PC-3 (cell line): ENCODE results near the gene CATSPERB. TPM values are rescaled to one million over a fixed set of nuclear protein-coding genes. Genes with fewer than 3 reads are reported as not detected.

Source experiments
- ATAC-seq: fragments of 200-7000 bp; cut with Tn5 transposase; 2 replicates; pipeline ENCODE4 v1.9.1; 2020; ENCODE audit warnings: mild to moderate bottlenecking, moderate library complexity
- BruUV-seq: library from RNA; stranded (reverse); fragments of 400-500 nt; replicated peaks from 2 replicates; lab custom pipeline; 2021; lab: Mats Ljungman, UMichigan
- CTCF ChIA-PET: fragments of 300-600 bp; sonication (Branson Sonifier 250); formaldehyde crosslinking; loops from one replicate; lab custom pipeline; 2022; ENCODE audit warnings: antibody characterized with exemption; lab: Charles Lee
- POLR2A ChIA-PET: fragments of 300-600 bp; sonication (Branson Sonifier 250); formaldehyde crosslinking; loops from one replicate; lab custom pipeline; 2022; ENCODE audit warnings: antibody characterized with exemption; ENCODE audit not compliant: unreplicated experiment; lab: Charles Lee
- DNase-seq: peaks from one replicate; pipeline ENCODE4 v3.0.0-alpha.2; 2015
- H2AFZ ChIP-seq: fragments of 300-600 bp; sonication (generic); 2 replicates; pipeline ENCODE4 v1.6.0; 2016; ENCODE audit warnings: antibody characterized with exemption, low read length
- H3F3A ChIP-seq: fragments of 300-600 bp; sonication (generic); one replicate; pipeline ENCODE4 v1.6.0; 2017; ENCODE audit warnings: antibody characterized with exemption, low read length, control low read depth, mild to moderate bottlenecking; ENCODE audit not compliant: unreplicated experiment
- H3K27ac ChIP-seq: fragments of 300-600 bp; sonication (generic); 2 replicates; pipeline ENCODE4 v1.5.1; 2016; ENCODE audit warnings: mild to moderate bottlenecking, low read length
- H3K27me3 ChIP-seq: fragments of 300-600 bp; sonication (generic); 2 replicates; pipeline ENCODE4 v1.6.1; 2016; ENCODE audit warnings: low read length, mixed read lengths
- H3K36me3 ChIP-seq: fragments of 300-600 bp; sonication (generic); 2 replicates; pipeline ENCODE4 v1.6.1; 2016; ENCODE audit warnings: low read depth, mixed run types, low read length, mixed read lengths
- H3K4me1 ChIP-seq: fragments of 300-600 bp; sonication (generic); 2 replicates; pipeline ENCODE4 v1.5.1; 2016; ENCODE audit warnings: low read length; ENCODE audit not compliant: insufficient read depth
- H3K4me2 ChIP-seq: fragments of 300-600 bp; sonication (generic); 2 replicates; pipeline ENCODE4 v1.6.0; 2016; ENCODE audit warnings: low read length
- H3K4me3 ChIP-seq: fragments of 300-600 bp; sonication (generic); 2 replicates; pipeline ENCODE4 v1.5.1; 2016; ENCODE audit warnings: mild to moderate bottlenecking, low read length, mixed read lengths
- H3K79me2 ChIP-seq: fragments of 300-600 bp; sonication (generic); 2 replicates; pipeline ENCODE4 v1.6.1; 2017; ENCODE audit warnings: low read length, mixed read lengths
- H3K9ac ChIP-seq: fragments of 300-600 bp; sonication (generic); 2 replicates; pipeline ENCODE4 v1.6.0; 2016; ENCODE audit warnings: mild to moderate bottlenecking, low read length
- H3K9me2 ChIP-seq: fragments of 300-600 bp; sonication (generic); replicated peaks from 2 replicates; pipeline ENCODE4 v1.6.1; 2016; ENCODE audit warnings: mixed run types, low read length, mixed read lengths
- H3K9me3 ChIP-seq: fragments of 300-600 bp; sonication (generic); 2 replicates; pipeline ENCODE4 v1.6.1; 2016; ENCODE audit warnings: low read length, mixed read lengths
- H4K20me1 ChIP-seq: fragments of 300-600 bp; sonication (generic); 2 replicates; pipeline ENCODE4 v1.6.1; 2016; ENCODE audit warnings: low read length, mixed read lengths
- CTCF ChIP-seq: fragments of 300-600 bp; sonication (generic); conservative IDR thresholded peaks from 2 replicates; pipeline ENCODE4 v1.5.1; 2017; ENCODE audit warnings: antibody characterized with exemption, low read depth, mild to moderate bottlenecking, low read length
- EZH2 ChIP-seq: fragments of 300-600 bp; sonication (generic); IDR thresholded peaks from one replicate; pipeline ENCODE4 v1.6.1; 2017; ENCODE audit warnings: antibody characterized with exemption, mild to moderate bottlenecking, low read length; ENCODE audit not compliant: unreplicated experiment
- EZH2phosphoT487 ChIP-seq: fragments of 300-600 bp; sonication (generic); IDR thresholded peaks from 2 replicates; pipeline ENCODE4 v1.6.1; 2018; ENCODE audit warnings: mild to moderate bottlenecking, antibody characterized with exemption, low read length, borderline replicate concordance
- intact Hi-C: fragments of 100-400 bp; cut with micrococcal nuclease; formaldehyde crosslinking; loops from 2 replicates; pipeline ENCODE4 v1.9.0; 2023
- total RNA-seq: library from RNA; depleted of rRNA; stranded (reverse); fragments of >200 nt; gene quantifications from 2 replicates; pipeline ENCODE4 v1.2.3, GENCODE V29; 2014

Gene CATSPERB
- total RNA-seq, 1 experiment from 2014 or later = not detected

DNA sequence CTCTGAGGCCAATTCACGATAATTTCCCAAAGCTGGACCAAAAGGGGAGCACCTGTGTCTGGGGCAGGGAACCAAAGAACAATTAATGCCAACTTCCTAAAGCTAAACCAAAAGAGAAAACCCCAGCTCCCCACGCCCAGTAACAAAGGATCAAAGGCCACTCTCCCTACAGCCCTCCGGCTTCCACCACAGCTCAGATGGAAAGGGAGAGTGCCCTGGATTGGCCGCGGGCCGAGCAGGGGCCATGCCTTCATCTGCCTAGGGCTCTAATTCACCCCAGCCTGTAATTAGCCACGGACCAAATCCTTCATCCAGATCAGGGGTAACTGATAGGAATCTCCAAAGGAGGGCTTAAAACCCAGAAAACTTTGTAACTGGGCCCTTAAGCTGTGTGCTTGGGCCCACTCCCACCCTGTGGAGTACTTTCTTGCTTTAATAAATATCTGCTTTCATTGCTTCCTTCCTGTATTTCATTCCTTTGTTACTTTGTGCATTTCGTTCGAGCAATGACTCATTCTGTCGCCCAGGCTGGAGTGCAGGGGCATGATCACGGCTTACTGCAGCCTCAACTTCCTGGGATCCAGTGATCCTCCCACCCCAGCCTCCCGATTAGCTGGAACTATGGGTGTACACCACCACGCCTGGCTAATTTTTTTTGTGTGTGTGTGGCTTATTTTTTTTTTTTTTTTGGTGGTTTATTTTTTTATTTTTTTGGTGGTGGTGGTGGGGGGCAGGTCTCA lies 156.2 kb downstream of the CATSPERB start:
- no peaks in the 10 kb centered on the region; the same call in 1 of the 2 replicates for H3K27me3 ChIP-seq
- H3K36me3 ChIP-seq = no peaks in the 10 kb centered on the region
- ChIA-PET POLR2A (no interaction called here), CTCF (no interaction called here)
- H3K9me3 ChIP-seq = no peaks in the 10 kb centered on the region
- H3K4me2 ChIP-seq = no peak overlapping the region
- H3K4me1 ChIP-seq = peaks cover 6% of the 10 kb centered on the region; the same call in 1 of the 2 replicates
- no peaks in the 10 kb centered on the region for H3K9me2 ChIP-seq
- ATAC-seq (no peak), DNase-seq (no peak)
- TF ChIP-seq EZH2phosphoT487 (no peak), CTCF (no peak), EZH2 (no peak)
- BruUV-seq = no TSS peak
- intact Hi-C loops = no loop called here
- no peak overlapping the region for H3K9ac ChIP-seq
- no peaks in the 10 kb centered on the region for H3F3A ChIP-seq
- no peaks in the 10 kb centered on the region for H3K79me2 ChIP-seq
- no peak overlapping the region for H2AFZ ChIP-seq
- no peak overlapping the region for H3K4me3 ChIP-seq
- H4K20me1 ChIP-seq = no peaks in the 10 kb centered on the region
- H3K27ac ChIP-seq = no peak overlapping the region

- Histone ChIP-seq H3K9me2 (no peaks in the 10 kb centered on the region), H3K27ac (no peak overlapping the region), H3K9me3 (no peaks in the 10 kb centered on the region), H3K4me2 (peak overlapping the region; percentile 94), H3F3A (no peaks in the 10 kb centered on the region), H3K27me3 (no peaks in the 10 kb centered on the region; the same call in 1 of the 2 replicates), H3K4me1 (peaks cover 6% of the 10 kb centered on the region; the same call in 1 of the 2 replicates), H3K79me2 (no peaks in the 10 kb centered on the region), H2AFZ (peak overlapping the region; percentile 88), H3K4me3 (peak overlapping the region; percentile 73), H3K36me3 (no peaks in the 10 kb centered on the region), H3K9ac (peak overlapping the region; percentile 35; the same call in 1 of the 2 replicates), H4K20me1 (no peaks in the 10 kb centered on the region)
- BruUV-seq = no TSS peak
- ATAC-seq = peak; percentile 65
- TF ChIP-seq EZH2 (no peak), EZH2phosphoT487 (no peak), CTCF (no peak)
- POLR2A ChIA-PET = interaction anchor here (0.6 kb wide), 1 partner anchor 7 kb away, joined by 5 read pairs; no protein-coding TSS in a partner anchor
- DNase-seq = peak; percentile 64
- CTCF ChIA-PET = no interaction called here
- intact Hi-C loops = no loop called here
Measured at GRCh38 chr14:91573894-91574837, 157.7 kb downstream of the CATSPERB start.
